Measurements from ENCODE around the gene C2orf92.

Gene C2orf92

DNA sequence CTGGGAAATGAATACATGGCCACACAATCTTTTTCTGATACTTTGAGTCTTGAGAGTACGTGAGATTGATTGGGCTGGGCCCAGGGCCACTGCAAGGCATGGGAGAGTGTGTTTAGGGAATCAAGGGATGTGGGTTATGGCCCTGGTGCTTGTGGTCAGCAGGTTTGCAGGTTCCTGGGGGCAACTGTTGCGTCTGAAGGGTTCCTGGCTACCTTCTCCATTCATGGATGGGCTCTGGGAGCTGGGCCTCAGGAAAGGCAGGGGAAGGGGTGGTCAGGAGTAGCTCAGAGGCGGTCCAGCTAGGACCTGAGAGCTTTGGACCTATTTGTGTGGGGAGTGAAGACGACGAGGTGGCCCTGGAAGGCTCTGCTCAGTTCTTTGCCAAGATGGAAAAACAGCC lies 35.5 kb downstream of the C2orf92 start:
- H3K4me3 ChIP-seq (ENCODE audit: low read depth, low read length), result no peak overlapping the region
- no peaks in the 10 kb centered on the region for H3K27me3 ChIP-seq (replicated peaks)
- in situ Hi-C loops (cut with HindIII; ENCODE audit: low pct_ligation_motif_present, low sequenced_read_pairs), result no loop called here
- H3K27ac ChIP-seq, result no peak overlapping the region
- H3K36me3 ChIP-seq (replicated peaks), result no peaks in the 10 kb centered on the region
- TF ChIP-seq, protein P1, sequence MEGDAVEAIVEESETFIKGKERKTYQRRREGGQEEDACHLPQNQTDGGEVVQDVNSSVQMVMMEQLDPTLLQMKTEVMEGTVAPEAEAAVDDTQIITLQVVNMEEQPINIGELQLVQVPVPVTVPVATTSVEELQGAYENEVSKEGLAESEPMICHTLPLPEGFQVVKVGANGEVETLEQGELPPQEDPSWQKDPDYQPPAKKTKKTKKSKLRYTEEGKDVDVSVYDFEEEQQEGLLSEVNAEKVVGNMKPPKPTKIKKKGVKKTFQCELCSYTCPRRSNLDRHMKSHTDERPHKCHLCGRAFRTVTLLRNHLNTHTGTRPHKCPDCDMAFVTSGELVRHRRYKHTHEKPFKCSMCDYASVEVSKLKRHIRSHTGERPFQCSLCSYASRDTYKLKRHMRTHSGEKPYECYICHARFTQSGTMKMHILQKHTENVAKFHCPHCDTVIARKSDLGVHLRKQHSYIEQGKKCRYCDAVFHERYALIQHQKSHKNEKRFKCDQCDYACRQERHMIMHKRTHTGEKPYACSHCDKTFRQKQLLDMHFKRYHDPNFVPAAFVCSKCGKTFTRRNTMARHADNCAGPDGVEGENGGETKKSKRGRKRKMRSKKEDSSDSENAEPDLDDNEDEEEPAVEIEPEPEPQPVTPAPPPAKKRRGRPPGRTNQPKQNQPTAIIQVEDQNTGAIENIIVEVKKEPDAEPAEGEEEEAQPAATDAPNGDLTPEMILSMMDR (IDR thresholded peaks at IDR 0.05; ENCODE audit: low read depth, low read length, missing control alignments), result no peak
- DNase-seq, result no peak

DNA sequence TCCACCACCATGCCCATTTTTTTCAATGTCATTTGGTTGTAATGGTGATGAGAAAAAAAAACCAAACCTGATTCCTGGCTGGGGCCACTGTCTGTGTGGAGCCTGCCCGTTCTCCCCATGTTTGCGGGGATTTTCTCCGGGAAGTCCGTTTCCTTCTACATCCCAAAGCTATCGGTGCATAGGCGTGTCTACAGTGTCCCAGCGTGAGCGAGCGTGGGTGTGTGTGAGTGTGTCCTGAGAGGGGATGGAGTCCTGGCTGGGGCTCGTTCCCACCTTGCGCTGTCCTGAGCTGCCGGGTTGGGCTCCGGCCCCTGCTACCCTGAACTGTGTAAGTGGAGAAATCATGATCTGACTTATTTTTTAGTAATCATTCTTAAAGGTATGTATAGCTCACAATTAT lies 36.6 kb downstream of the C2orf92 start:
- Histone ChIP-seq H3K4me3 (ENCODE audit: low read depth, low read length) (no peak overlapping the region), H3K36me3 (replicated peaks) (no peaks in the 10 kb centered on the region), H3K27ac (no peak overlapping the region), H3K27me3 (replicated peaks) (no peaks in the 10 kb centered on the region)
- TF ChIP-seq, protein P1 (IDR thresholded peaks at IDR 0.05; ENCODE audit: low read depth, low read length, missing control alignments), result no peak
- in situ Hi-C loops (cut with HindIII; ENCODE audit: low pct_ligation_motif_present, low sequenced_read_pairs), result no loop called here
- no peak for DNase-seq

DNA sequence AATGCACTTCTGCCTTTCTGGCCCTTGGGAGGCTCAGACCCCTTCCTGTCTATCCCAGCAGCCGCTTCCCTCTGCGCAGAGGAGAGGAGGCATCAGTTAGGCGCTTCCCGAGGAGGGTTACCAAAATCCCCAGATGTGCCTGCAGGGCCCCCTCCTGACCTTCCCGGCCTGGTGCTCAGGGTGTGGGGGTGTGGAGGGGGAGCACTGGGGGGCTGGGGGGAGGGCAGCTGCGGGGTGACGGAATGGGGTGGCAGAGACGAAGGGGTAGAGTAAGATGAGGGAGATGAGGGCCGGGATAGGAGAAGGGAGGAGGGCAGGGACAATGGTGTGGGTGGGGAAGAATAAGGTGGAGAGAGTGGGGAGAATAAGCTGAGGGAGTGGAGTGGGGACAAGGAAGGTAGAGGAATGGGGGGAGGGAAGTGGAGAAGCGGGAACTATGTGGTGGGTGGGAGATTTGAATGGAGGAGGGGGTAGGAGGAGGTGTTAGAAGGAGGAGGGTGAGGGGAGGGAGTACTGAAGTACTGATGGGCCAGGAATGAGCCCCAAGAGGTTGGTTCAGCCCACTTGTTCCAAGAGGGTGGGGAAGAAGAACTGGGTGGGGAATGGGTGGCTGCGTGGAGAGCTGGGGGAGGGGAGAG lies 37.3 kb downstream of the C2orf92 start:
- in situ Hi-C loops (cut with HindIII; ENCODE audit: low pct_ligation_motif_present, low sequenced_read_pairs), result no loop called here
- Histone ChIP-seq H3K4me3 (ENCODE audit: low read depth, low read length) (no peak overlapping the region), H3K36me3 (replicated peaks) (no peaks in the 10 kb centered on the region), H3K27me3 (replicated peaks) (no peaks in the 10 kb centered on the region), H3K27ac (no peak overlapping the region)
- no peak for DNase-seq
- TF ChIP-seq, protein P1 (IDR thresholded peaks at IDR 0.05; ENCODE audit: low read depth, low read length, missing control alignments), result no peak

DNA sequence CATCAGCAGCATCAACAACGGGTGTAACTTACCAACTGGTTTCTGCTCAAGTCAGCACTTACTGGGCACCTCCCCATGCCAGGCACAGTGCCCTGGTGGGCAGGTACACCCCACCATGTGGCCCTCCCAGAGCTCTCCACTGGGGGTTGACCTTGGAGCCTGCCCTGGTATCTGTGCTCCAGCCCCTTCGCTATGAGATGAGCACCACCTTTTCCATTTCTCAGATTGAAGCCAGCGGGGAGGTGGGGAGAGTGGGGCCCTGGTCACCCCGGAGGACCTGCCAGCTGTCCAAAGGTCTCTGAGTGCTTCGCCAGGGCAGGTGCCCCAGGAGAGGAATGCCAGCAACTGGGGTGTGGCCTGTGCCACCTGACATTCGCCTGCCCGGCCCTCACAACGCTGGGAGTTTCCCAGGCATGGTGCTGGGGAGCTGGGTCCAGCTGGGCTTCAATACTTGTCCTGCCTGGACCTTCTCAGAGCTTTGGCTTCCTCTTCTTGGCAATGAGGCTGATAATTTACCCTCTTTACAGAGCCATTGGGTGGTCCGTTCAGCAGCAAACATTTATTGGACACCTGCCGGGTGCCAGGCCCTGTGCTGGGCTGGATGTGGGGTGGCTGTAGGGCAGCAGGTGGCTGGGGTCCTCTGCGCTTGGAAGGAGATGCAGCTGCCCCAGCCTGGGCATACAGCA lies 38.0 kb downstream of the C2orf92 start:
- DNase-seq, result no peak
- TF ChIP-seq, protein P1 (IDR thresholded peaks at IDR 0.05; ENCODE audit: low read depth, low read length, missing control alignments), result no peak
- in situ Hi-C loops (cut with HindIII; ENCODE audit: low pct_ligation_motif_present, low sequenced_read_pairs), result no loop called here
- H3K27ac ChIP-seq, result no peak overlapping the region
- no peaks in the 10 kb centered on the region for H3K36me3 ChIP-seq (replicated peaks)
- no peaks in the 10 kb centered on the region for H3K27me3 ChIP-seq (replicated peaks)
- no peak overlapping the region for H3K4me3 ChIP-seq (ENCODE audit: low read depth, low read length)

DNA sequence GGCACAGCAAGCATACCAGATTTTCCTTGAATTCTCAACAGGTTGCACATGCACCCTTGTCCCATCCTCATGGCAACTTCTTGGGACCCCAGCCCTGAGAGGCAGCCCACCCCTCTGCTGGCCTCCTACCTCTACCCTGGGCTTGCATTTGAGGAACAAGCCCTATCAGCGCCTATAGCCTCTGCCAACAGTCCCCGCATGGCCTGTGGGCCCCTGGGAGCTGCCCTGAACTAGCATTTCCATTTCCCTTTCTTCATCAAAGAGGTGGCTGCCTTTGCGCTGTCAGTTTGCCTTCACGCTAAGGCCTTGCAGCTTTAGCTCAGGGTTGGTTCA lies 38.5 kb downstream of the C2orf92 start:
- DNase-seq, result no peak
- in situ Hi-C loops (cut with HindIII; ENCODE audit: low pct_ligation_motif_present, low sequenced_read_pairs), result no loop called here

More for the DNA sequence above, 38.5 kb downstream of the C2orf92 start:
- Histone ChIP-seq H3K4me3 (ENCODE audit: low read depth, low read length) (no peak overlapping the region), H3K36me3 (replicated peaks) (no peaks in the 10 kb centered on the region), H3K27me3 (replicated peaks) (no peaks in the 10 kb centered on the region), H3K27ac (no peak overlapping the region)
- TF ChIP-seq, protein P1 (IDR thresholded peaks at IDR 0.05; ENCODE audit: low read depth, low read length, missing control alignments), result no peak
